Neural progenitor cell (in vitro differentiated cells): ENCODE results near the gene CLEC2A.
"Not testable (repeated sequence)": the region's sequence is repeated elsewhere in the genome, so short reads cannot be mapped to it uniquely, and the experiment has no call there.

ENCODE experiments used
- CTCF ChIP-seq: fragments of 200-600 bp; sonication (generic); IDR thresholded peaks from 2 replicates; pipeline ENCODE4 v1.5.1; 2017; ENCODE audit warnings: antibody characterized with exemption, mild to moderate bottlenecking
- EZH2 ChIP-seq: fragments of 200-600 bp; sonication (generic); IDR thresholded peaks from 2 replicates; pipeline ENCODE4 v1.6.1; 2017; ENCODE audit warnings: antibody characterized with exemption, mild to moderate bottlenecking, moderate library complexity

GRCh38 chr12:9952954-9953729, 21.0 kb upstream of the CLEC2A start:
- TF ChIP-seq CTCF, EZH2: not testable (repeated sequence)
